HCT116 (cell line): ENCODE measurements around the gene TNFSF8. TPM values are rescaled to one million over a fixed set of nuclear protein-coding genes. Genes with fewer than 3 reads are reported as not detected.

Source experiments
- ATAC-seq: fragments of 200-7000 bp; cut with Tn5 transposase; 2 replicates; pipeline ENCODE4 v1.9.1; 2020; ENCODE audit warnings: mild to moderate bottlenecking, moderate library complexity
- BruUV-seq: library from RNA; stranded (reverse); fragments of 400-500 nt; replicated peaks from 2 replicates; lab custom pipeline; 2021; lab: Mats Ljungman, UMichigan
- CTCF ChIA-PET: fragments of 300-600 bp; sonication (Branson Sonifier 250); formaldehyde crosslinking; loops from one replicate; lab custom pipeline; 2021; ENCODE audit warnings: antibody characterized with exemption; lab: Charles Lee
- POLR2A ChIA-PET: fragments of 300-600, 350-600 bp; sonication (Branson Sonifier 250); formaldehyde crosslinking; loops from one replicate; lab custom pipeline; 2021; ENCODE audit warnings: antibody characterized with exemption; lab: Charles Lee
- RAD21 ChIA-PET, 2 experiments: fragments of 300-600 bp; sonication (Branson Sonifier 250); formaldehyde crosslinking; loops; one replicate each; lab custom pipeline; 2023; ENCODE audit warnings: low total read pairs in 2 of 2; ENCODE audit not compliant: uncharacterized antibody in 2 of 2, unreplicated experiment in 2 of 2, low non-redundant PET in 1 of 2; lab: Charles Lee
- DNase-seq: peaks from one replicate; pipeline ENCODE4 v3.0.0-alpha.2; 2010; ENCODE audit warnings: low read depth, low spot score
- H2AFZ ChIP-seq: fragments of 200-600 bp; shearing (Covaris generic), sonication (generic); 2 replicates; pipeline ENCODE4 v1.6.1; 2017; ENCODE audit warnings: low read depth, mixed run types, mixed read lengths, antibody characterized with exemption, low read length; ENCODE audit not compliant: poor library complexity, severe bottlenecking
- H3K27ac ChIP-seq: 2 replicates; pipeline ENCODE4 v1.5.1; 2012; ENCODE audit warnings: low read depth, low read length
- H3K27me3 ChIP-seq: fragments of 200-600 bp; sonication (generic); 2 replicates; pipeline ENCODE4 v1.6.1; 2016; ENCODE audit warnings: mixed run types, low read length, mixed read lengths; ENCODE audit not compliant: insufficient read depth
- H3K36me3 ChIP-seq, 2 experiments: fragments of 200-500 bp in 1 of 2; fragments of 200-600 bp in 1 of 2; sonication (Bioruptor generic) in 1 of 2; sonication (generic) in 1 of 2; 2 replicates each; pipeline versions ENCODE4 v1.5.1 to v1.6.1; 2014 to 2016; ENCODE audit warnings: low read length in 2 of 2, inconsistent platforms in 1 of 2, mixed read lengths in 1 of 2, mixed run types in 1 of 2; ENCODE audit not compliant: insufficient read depth in 2 of 2, control insufficient read depth in 1 of 2
- H3K4me1 ChIP-seq, 2 experiments: fragments of 200-600 bp in 1 of 2; sonication (generic) in 1 of 2; 2 replicates each; pipeline versions ENCODE4 v1.5.1 to v1.6.1; 2012 to 2017; ENCODE audit warnings: low read length in 2 of 2, inconsistent platforms in 1 of 2, mild to moderate bottlenecking in 1 of 2, mixed read lengths in 1 of 2, mixed run types in 1 of 2, moderate library complexity in 1 of 2; ENCODE audit not compliant: insufficient read depth in 2 of 2, control insufficient read depth in 1 of 2
- H3K4me2 ChIP-seq: fragments of 200-600 bp; sonication (generic); 2 replicates; pipeline ENCODE4 v1.6.1; 2017; ENCODE audit warnings: mixed run types, low read length, mixed read lengths
- H3K4me3 ChIP-seq, 2 experiments: fragments of 200-600 bp in 1 of 2; sonication (generic) in 1 of 2; replicated peaks in 1 of 2; 2 replicates each; pipeline ENCODE4 v1.5.1; 2011 to 2016; ENCODE audit warnings: low read length in 2 of 2, control low read depth in 1 of 2, low read depth in 1 of 2, mild to moderate bottlenecking in 1 of 2, mixed read lengths in 1 of 2, mixed run types in 1 of 2
- H3K79me2 ChIP-seq: fragments of 200-600 bp; sonication (generic); 2 replicates; pipeline ENCODE4 v1.6.1; 2017; ENCODE audit warnings: mild to moderate bottlenecking, mixed run types, low read length, moderate library complexity, mixed read lengths; ENCODE audit not compliant: insufficient read depth
- H3K9ac ChIP-seq: fragments of 200-600 bp; sonication (generic); 2 replicates; pipeline ENCODE4 v1.6.1; 2016; ENCODE audit warnings: low read length, mixed read lengths
- H3K9me2 ChIP-seq: fragments of 200-600 bp; sonication (generic), shearing (Covaris generic); 2 replicates; pipeline ENCODE4 v1.6.1; 2017; ENCODE audit warnings: mixed run types, mild to moderate bottlenecking, moderate library complexity; ENCODE audit not compliant: insufficient read depth
- H3K9me3 ChIP-seq, 2 experiments: fragments of 200-500 bp in 1 of 2; fragments of 200-600 bp in 1 of 2; sonication (Bioruptor generic) in 1 of 2; sonication (generic) in 1 of 2; 2 replicates each; pipeline ENCODE4 v1.6.1; 2014 to 2017; ENCODE audit warnings: low read length in 2 of 2, mixed read lengths in 2 of 2, inconsistent platforms in 1 of 2, low read depth in 1 of 2, mild to moderate bottlenecking in 1 of 2, mixed run types in 1 of 2, moderate library complexity in 1 of 2; ENCODE audit not compliant: control insufficient read depth in 1 of 2, insufficient read depth in 1 of 2
- H4K20me1 ChIP-seq: fragments of 200-600 bp; sonication (generic), shearing (Covaris generic); 2 replicates; pipeline ENCODE4 v1.6.1; 2017; ENCODE audit warnings: mixed run types, mild to moderate bottlenecking, moderate library complexity; ENCODE audit not compliant: insufficient read depth
- ATF3 ChIP-seq: IDR thresholded peaks from 2 replicates; pipeline ENCODE4 v1.6.1; 2012
- CEBPB ChIP-seq: IDR thresholded peaks from 2 replicates; pipeline ENCODE4 v1.6.1; 2012; ENCODE audit warnings: low read depth
- ELF1 ChIP-seq: IDR thresholded peaks from 2 replicates; pipeline ENCODE4 v1.6.1; 2012; ENCODE audit warnings: low read depth, borderline replicate concordance
- EZH2 ChIP-seq: fragments of 200-600 bp; sonication (generic); IDR thresholded peaks from 2 replicates; pipeline ENCODE4 v1.6.1; 2017; ENCODE audit warnings: antibody characterized with exemption, mixed run types
- POLR2A ChIP-seq: IDR thresholded peaks from 2 replicates; pipeline ENCODE4 v1.7.0; 2011; ENCODE audit warnings: borderline replicate concordance; ENCODE audit not compliant: insufficient read depth, insufficient read length; ENCODE audit errors: extremely low read depth
- SRF ChIP-seq: IDR thresholded peaks from 2 replicates; pipeline ENCODE4 v1.6.1; 2012; ENCODE audit warnings: low read depth
- intact Hi-C: fragments of 100-400 bp; cut with micrococcal nuclease; formaldehyde crosslinking; loops from 2 replicates; pipeline ENCODE4 v1.10.0; 2022
- total RNA-seq: library from RNA; stranded (reverse); gene quantifications from one replicate; pipeline ENCODE4 v1.2.1, GENCODE V29; 2021; ENCODE audit not compliant: unreplicated experiment
- TF ChIP-seq, protein P1 (sequence below): IDR thresholded peaks from 2 replicates; pipeline ENCODE4 v1.6.1; 2011; ENCODE audit warnings: mild to moderate bottlenecking, low read length, moderate library complexity; ENCODE audit not compliant: insufficient replicate concordance; ENCODE audit errors: extremely low read depth

TNFSF8 gene
- total RNA-seq, 1 experiment from 2014 or later: not detected

- Histone ChIP-seq H3K4me2 (no peak overlapping the region), H3K4me3 (no peak overlapping the region), H3K9me3 (no peaks in the 10 kb centered on the region), H2AFZ (no peak overlapping the region), H3K9ac (no peak overlapping the region), H3K79me2 (no peaks in the 10 kb centered on the region), H3K9me2 (no peaks in the 10 kb centered on the region), H3K4me1 (peaks cover 3 to 8% of the 10 kb centered on the region in 2 experiments; a peak in 3 of 4 replicates), H3K27me3 (peaks cover 45% of the 10 kb centered on the region; the same call in 1 of the 2 replicates), H4K20me1 (no peaks in the 10 kb centered on the region), H3K27ac (no peak overlapping the region), H3K36me3 (no peaks in the 10 kb centered on the region)
- TF ChIP-seq CEBPB: no peak
- no peak for TF ChIP-seq POLR2A
- TF ChIP-seq, protein P1, sequence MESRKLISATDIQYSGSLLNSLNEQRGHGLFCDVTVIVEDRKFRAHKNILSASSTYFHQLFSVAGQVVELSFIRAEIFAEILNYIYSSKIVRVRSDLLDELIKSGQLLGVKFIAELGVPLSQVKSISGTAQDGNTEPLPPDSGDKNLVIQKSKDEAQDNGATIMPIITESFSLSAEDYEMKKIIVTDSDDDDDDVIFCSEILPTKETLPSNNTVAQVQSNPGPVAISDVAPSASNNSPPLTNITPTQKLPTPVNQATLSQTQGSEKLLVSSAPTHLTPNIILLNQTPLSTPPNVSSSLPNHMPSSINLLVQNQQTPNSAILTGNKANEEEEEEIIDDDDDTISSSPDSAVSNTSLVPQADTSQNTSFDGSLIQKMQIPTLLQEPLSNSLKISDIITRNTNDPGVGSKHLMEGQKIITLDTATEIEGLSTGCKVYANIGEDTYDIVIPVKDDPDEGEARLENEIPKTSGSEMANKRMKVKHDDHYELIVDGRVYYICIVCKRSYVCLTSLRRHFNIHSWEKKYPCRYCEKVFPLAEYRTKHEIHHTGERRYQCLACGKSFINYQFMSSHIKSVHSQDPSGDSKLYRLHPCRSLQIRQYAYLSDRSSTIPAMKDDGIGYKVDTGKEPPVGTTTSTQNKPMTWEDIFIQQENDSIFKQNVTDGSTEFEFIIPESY: no peak
- TF ChIP-seq ELF1: no peak
- no peak for TF ChIP-seq EZH2
- no peak for TF ChIP-seq SRF
- no peak for TF ChIP-seq ATF3
- no peak for DNase-seq
- CTCF ChIA-PET: no interaction called here
- intact Hi-C loops: no loop called here
- no TSS peak for BruUV-seq
- RAD21 ChIA-PET: no interaction called here
- ATAC-seq: no peak
- POLR2A ChIA-PET: no interaction called here
These were observed 27.4 kb downstream of the TNFSF8 start for GRCh38 chr9:114902786-114903524.
